DLD1 (cell line): ENCODE data around the gene PRSS27.

Source experiments
- in situ Hi-C: cut with HindIII; loops from 2 replicates; pipeline ENCODE4 v1.10.0; 2017; ENCODE audit warnings: low sequenced_read_pairs

PRSS27 gene

GRCh38 chr16:2710021-2710710 lies 9.9 kb downstream of the PRSS27 start:
- in situ Hi-C loops = no loop called here

GRCh38 chr16:2709588-2709984 lies 10.4 kb downstream of the PRSS27 start:
- in situ Hi-C loops = no loop called here

GRCh38 chr16:2708955-2709587 lies 11.0 kb downstream of the PRSS27 start:
- in situ Hi-C loops = no loop called here

GRCh38 chr16:2708290-2708639 lies 11.8 kb downstream of the PRSS27 start:
- in situ Hi-C loops = no loop called here

GRCh38 chr16:2707368-2708289 lies 12.4 kb downstream of the PRSS27 start:
- in situ Hi-C loops = no loop called here

- in situ Hi-C loops = no loop called here
Observed at GRCh38 chr16:2706611-2707311, 13.3 kb downstream of the PRSS27 start.

GRCh38 chr16:2706085-2706484 lies 13.9 kb downstream of the PRSS27 start:
- in situ Hi-C loops = no loop called here

- in situ Hi-C loops = no loop called here
Observed at GRCh38 chr16:2705351-2705750, 14.7 kb downstream of the PRSS27 start.

GRCh38 chr16:2704983-2705275 lies 15.1 kb downstream of the PRSS27 start:
- in situ Hi-C loops = no loop called here

- in situ Hi-C loops = no loop called here
Observed at GRCh38 chr16:2704166-2704982, 15.7 kb downstream of the PRSS27 start.

GRCh38 chr16:2702871-2703745 lies 16.9 kb downstream of the PRSS27 start:
- in situ Hi-C loops = no loop called here

GRCh38 chr16:2702438-2702825 lies 17.6 kb downstream of the PRSS27 start:
- in situ Hi-C loops = no loop called here

GRCh38 chr16:2701713-2702437 lies 18.1 kb downstream of the PRSS27 start:
- in situ Hi-C loops = no loop called here

GRCh38 chr16:2701272-2701671 lies 18.8 kb downstream of the PRSS27 start:
- in situ Hi-C loops = no loop called here

- in situ Hi-C loops = no loop called here
Observed at GRCh38 chr16:2700786-2701185, 19.2 kb downstream of the PRSS27 start.

- in situ Hi-C loops = no loop called here
Observed at GRCh38 chr16:2699791-2700600, 20.0 kb downstream of the PRSS27 start.

- in situ Hi-C loops = no loop called here
Observed at GRCh38 chr16:2698965-2699750, 20.9 kb downstream of the PRSS27 start.
